ENCODE measurements around the gene ITGA3.
A peak's percentile ranks its signal among the peaks of the same experiment; 100 is the strongest.

ITGA3 gene

GRCh38 chr17:50047083-50047482 is 8.8 kb upstream of the ITGA3 start:
- Histone ChIP-seq H3K4me1 (ENCODE audit: insufficient read depth, poor library complexity, severe bottlenecking) (peaks cover 69% of the 10 kb centered on the region), H3K4me3 (ENCODE audit: severe bottlenecking) (no peak overlapping the region), H3K36me3 (ENCODE audit: low read depth) (no peaks in the 10 kb centered on the region), H3K27me3 (ENCODE audit: insufficient read depth, poor library complexity, severe bottlenecking) (no peaks in the 10 kb centered on the region), H3K9me3 (ENCODE audit: severe bottlenecking) (no peaks in the 10 kb centered on the region), H3K27ac (ENCODE audit: poor library complexity, severe bottlenecking) (peak overlapping the region; percentile 100)
- DNase-seq (ENCODE audit: low spot score) = peak; percentile 45
- no peak for TF ChIP-seq CTCF (IDR thresholded peaks at IDR 0.05; ENCODE audit: poor library complexity, severe bottlenecking)
- no peak for ATAC-seq (ENCODE audit: low read depth)

DNA sequence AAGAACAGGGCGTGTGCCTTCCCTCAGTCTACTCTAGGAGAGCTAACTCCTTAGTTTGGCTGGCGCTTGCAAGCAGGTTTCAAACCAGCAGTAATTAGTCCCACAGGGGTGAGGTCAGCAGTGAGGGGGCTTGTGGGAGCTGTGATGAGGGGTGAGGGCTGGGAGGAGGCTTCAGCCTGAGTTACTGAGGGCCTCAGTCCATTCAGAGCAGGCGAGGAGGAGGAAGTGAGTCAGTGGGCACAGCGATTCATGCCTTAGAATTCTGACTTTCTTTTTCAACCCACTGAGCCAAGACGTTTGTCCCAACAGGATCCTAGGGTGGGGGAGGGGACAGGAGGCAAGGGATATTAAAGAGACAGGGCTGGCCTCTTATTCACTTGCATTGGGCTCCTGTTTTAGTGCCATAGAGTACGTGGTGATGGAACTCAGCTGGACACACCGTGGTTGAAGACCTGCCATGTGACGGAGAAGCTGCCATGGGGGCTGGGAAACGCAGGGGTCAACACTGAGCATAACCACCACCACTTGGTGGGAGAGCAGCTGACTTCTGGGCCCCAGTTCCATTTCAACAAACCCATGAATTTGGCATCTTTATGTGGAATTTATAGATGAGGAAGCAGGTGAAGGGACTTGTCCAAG is 8.3 kb upstream of the ITGA3 start:
- no peak overlapping the region for H3K4me3 ChIP-seq (ENCODE audit: severe bottlenecking)
- no peaks in the 10 kb centered on the region for H3K9me3 ChIP-seq (ENCODE audit: severe bottlenecking)
- DNase-seq (ENCODE audit: low spot score) (peak; percentile 93), ATAC-seq (ENCODE audit: low read depth) (peak; percentile 75)
- TF ChIP-seq CTCF (IDR thresholded peaks at IDR 0.05; ENCODE audit: poor library complexity, severe bottlenecking) = no peak
- H3K36me3 ChIP-seq (ENCODE audit: low read depth) = no peaks in the 10 kb centered on the region
- no peaks in the 10 kb centered on the region for H3K27me3 ChIP-seq (ENCODE audit: insufficient read depth, poor library complexity, severe bottlenecking)
- H3K4me1 ChIP-seq (ENCODE audit: insufficient read depth, poor library complexity, severe bottlenecking) = peaks cover 74% of the 10 kb centered on the region
- peak overlapping the region; percentile 100 for H3K27ac ChIP-seq (ENCODE audit: poor library complexity, severe bottlenecking)

GRCh38 chr17:50048146-50048720 is 7.7 kb upstream of the ITGA3 start:
- H3K27ac ChIP-seq (ENCODE audit: poor library complexity, severe bottlenecking) = peak overlapping the region; percentile 100
- DNase-seq (ENCODE audit: low spot score) = peak; percentile 48
- H3K27me3 ChIP-seq (ENCODE audit: insufficient read depth, poor library complexity, severe bottlenecking) = no peaks in the 10 kb centered on the region
- H3K9me3 ChIP-seq (ENCODE audit: severe bottlenecking) = no peaks in the 10 kb centered on the region
- H3K4me1 ChIP-seq (ENCODE audit: insufficient read depth, poor library complexity, severe bottlenecking) = peaks cover 77% of the 10 kb centered on the region
- TF ChIP-seq CTCF (IDR thresholded peaks at IDR 0.05; ENCODE audit: poor library complexity, severe bottlenecking) = no peak
- no peaks in the 10 kb centered on the region for H3K36me3 ChIP-seq (ENCODE audit: low read depth)
- no peak overlapping the region for H3K4me3 ChIP-seq (ENCODE audit: severe bottlenecking)
- ATAC-seq (ENCODE audit: low read depth) = no peak

DNA sequence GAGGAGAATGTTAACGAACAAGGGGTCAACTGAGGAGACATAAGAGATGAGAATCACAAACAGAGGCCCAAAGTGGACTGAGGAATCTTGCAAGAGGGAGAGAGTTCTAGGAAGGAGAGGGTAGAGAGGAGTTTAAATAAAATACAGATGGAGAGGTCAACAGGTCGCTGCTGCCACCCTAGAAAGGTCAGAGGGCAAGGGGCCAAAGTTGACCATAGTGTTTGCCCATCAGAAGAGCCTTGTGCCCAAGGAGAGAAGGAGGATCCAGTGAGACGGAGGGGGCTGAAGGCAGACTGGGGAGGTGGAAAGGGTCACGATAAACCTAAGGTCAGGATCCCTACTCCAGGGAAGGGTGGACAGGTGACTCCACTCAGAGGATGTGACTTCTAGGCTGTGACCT is 6.9 kb upstream of the ITGA3 start:
- H3K9me3 ChIP-seq (ENCODE audit: severe bottlenecking) = no peaks in the 10 kb centered on the region
- H3K4me3 ChIP-seq (ENCODE audit: severe bottlenecking) = no peak overlapping the region
- no peaks in the 10 kb centered on the region for H3K36me3 ChIP-seq (ENCODE audit: low read depth)
- ATAC-seq (ENCODE audit: low read depth) = no peak
- H3K4me1 ChIP-seq (ENCODE audit: insufficient read depth, poor library complexity, severe bottlenecking) = peaks cover 79% of the 10 kb centered on the region
- peak overlapping the region; percentile 100 for H3K27ac ChIP-seq (ENCODE audit: poor library complexity, severe bottlenecking)
- TF ChIP-seq CTCF (IDR thresholded peaks at IDR 0.05; ENCODE audit: poor library complexity, severe bottlenecking) = no peak
- no peaks in the 10 kb centered on the region for H3K27me3 ChIP-seq (ENCODE audit: insufficient read depth, poor library complexity, severe bottlenecking)
- peak; percentile 25 for DNase-seq (ENCODE audit: low spot score)

GRCh38 chr17:50049636-50050035 is 6.3 kb upstream of the ITGA3 start:
- peaks cover 85% of the 10 kb centered on the region for H3K4me1 ChIP-seq (ENCODE audit: insufficient read depth, poor library complexity, severe bottlenecking)
- no peak overlapping the region for H3K4me3 ChIP-seq (ENCODE audit: severe bottlenecking)
- H3K9me3 ChIP-seq (ENCODE audit: severe bottlenecking) = no peaks in the 10 kb centered on the region
- H3K27me3 ChIP-seq (ENCODE audit: insufficient read depth, poor library complexity, severe bottlenecking) = no peaks in the 10 kb centered on the region
- H3K27ac ChIP-seq (ENCODE audit: poor library complexity, severe bottlenecking) = peak overlapping the region; percentile 100
- DNase-seq (ENCODE audit: low spot score) (no peak), ATAC-seq (ENCODE audit: low read depth) (no peak)
- no peak for TF ChIP-seq CTCF (IDR thresholded peaks at IDR 0.05; ENCODE audit: poor library complexity, severe bottlenecking)
- no peaks in the 10 kb centered on the region for H3K36me3 ChIP-seq (ENCODE audit: low read depth)
